ENCODE results near the gene CRYGC.
"Not testable (repeated sequence)": the region's sequence is repeated elsewhere in the genome, so short reads cannot be mapped to it uniquely, and the experiment has no call there.

Gene CRYGC

GRCh38 chr2:208136716-208137094 lies 7.1 kb upstream of the CRYGC start:
- DNase-seq (ENCODE audit: low read depth): no peak

GRCh38 chr2:208135794-208136715 lies 6.4 kb upstream of the CRYGC start:
- no peak for DNase-seq (ENCODE audit: low read depth)

DNA sequence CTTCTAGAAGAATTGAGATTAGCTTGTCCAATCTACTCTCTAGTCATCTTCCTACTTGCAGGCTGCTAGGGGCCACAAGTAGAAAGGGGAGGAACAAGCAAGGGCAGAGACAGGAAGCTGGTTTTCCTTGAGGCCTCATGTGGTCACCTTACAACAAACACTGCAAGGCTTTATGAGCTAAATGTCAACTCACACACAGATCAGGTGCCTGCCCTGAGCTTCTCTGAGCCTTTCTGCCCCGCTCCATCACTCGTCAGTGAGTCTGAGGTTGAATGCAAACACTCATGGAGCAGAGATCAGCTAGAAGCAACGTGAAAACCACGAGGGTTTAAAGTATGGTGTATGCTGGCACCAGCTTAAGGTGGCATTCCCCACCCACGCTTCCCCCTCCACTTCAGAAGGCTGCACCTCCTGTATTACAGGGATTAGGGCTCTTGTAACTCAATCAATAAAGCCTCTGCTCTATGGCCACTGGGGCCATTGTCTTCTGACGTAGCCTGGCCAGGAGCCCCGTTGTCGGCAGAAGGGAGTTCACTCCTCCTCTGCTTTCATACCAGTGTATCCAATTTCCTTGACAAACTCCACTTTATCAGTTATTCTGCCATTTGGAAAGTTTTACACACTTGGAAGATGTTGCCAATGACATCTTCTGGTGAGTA lies 5.4 kb upstream of the CRYGC start:
- DNase-seq (ENCODE audit: low read depth): no peak

GRCh38 chr2:208130712-208131110 lies 1.1 kb upstream of the CRYGC start:
- DNase-seq (ENCODE audit: low read depth): no peak

GRCh38 chr2:208128136-208128535 lies 1.5 kb downstream of the CRYGC start:
- no peak for DNase-seq (ENCODE audit: low read depth)

DNA sequence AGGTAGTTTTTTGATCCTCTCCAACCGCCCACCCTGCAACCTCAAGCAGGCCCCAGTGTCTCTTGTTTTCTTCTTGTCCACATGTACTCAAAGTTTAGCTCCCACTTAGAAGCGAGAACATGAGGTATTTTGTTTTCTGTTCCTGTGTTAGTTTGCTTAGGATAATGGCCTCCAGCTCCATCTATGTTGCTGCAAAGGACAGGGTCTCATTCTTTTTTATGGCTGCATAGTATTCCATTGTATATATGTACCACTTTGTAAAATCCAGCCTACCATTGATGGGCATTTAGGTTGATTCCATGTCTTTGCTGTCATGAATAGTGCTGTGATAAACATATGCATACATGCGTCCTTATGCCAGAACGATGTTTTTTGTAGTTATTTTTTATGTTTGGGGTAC lies 2.5 kb downstream of the CRYGC start:
- DNase-seq (ENCODE audit: low read depth): no peak

- no peak for DNase-seq (ENCODE audit: low read depth)
Observed at GRCh38 chr2:208125251-208125650, 4.4 kb downstream of the CRYGC start.

DNA sequence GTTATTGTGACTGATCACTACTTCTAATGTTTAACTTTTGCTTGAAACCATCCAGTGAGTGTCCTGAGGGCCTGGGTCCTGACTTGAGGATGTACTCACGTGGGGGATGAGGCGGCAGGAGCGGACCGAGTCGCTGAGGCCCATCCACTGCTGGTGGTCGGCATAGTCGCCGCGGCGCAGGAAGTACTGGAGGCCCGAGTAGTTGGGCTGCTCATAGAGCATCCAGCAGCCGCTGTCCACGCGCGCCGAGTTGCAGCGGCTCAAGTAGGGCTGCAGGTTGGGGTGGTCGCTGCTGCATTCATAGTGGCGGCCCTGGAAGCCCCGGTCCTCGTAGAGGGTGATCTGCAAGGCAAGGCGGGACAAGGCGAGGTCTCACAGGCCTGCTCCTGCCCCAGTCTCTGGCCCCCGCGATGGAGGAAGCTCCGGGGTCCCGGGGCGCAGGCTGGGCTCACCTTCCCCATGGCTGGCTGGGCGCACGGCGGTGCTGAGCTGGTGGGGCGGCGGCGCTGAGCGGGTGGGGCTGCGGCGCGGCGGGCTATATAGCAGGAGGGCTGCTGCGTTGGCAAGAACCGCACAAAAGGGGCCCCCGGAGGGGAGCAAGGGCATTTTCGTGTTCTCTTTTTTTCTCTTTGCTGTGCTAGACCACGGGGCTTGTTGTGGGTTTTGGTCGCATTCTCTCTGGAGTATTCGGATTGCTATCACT lies 5.5 kb downstream of the CRYGC start, which contains the start of gene CRYGD:
CRYGD (minus strand) TSS at position 512 of the 703 bp plus-strand sequence; CDS start at position 461, 51 bp downstream.
- DNase-seq (ENCODE audit: low read depth): not testable (repeated sequence)

DNA sequence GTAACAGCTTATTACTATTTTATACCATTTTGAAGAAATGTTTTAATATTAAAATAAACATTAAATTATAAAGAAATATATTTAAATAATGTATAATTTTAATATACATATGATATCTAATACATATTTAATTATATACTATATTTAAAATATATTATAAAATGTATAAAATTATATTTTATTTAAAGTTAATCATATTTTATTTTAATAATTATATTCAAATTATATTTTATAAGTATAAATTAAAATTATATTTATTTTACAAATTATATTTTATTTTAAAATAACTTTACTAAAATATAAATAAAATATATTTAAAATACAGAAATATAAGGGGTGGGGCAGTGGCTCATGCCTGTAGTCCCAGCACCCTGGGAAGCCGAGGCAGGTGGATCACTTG lies 7.4 kb downstream of the CRYGC start:
- DNase-seq (ENCODE audit: low read depth): no peak

DNA sequence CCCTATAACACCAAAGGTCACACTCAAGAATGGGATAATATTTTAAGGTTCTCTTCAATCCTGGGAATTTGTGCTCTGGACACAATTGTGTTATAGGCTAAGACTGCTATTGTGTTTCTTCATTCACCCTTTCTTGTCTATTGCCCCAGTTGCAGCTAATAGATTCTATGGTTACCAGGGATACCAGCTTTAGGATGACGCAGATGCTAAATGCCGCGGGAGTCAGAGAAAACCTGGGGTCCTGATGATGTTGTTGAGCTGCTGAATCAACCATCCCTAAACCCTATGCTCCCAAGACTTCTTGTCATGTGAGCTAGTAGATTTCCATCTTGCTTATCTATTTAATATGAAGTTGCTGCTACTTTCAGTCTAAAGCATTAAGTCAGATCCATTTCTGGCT lies 10.7 kb downstream of the CRYGC start:
- no peak for DNase-seq (ENCODE audit: low read depth)

DNA sequence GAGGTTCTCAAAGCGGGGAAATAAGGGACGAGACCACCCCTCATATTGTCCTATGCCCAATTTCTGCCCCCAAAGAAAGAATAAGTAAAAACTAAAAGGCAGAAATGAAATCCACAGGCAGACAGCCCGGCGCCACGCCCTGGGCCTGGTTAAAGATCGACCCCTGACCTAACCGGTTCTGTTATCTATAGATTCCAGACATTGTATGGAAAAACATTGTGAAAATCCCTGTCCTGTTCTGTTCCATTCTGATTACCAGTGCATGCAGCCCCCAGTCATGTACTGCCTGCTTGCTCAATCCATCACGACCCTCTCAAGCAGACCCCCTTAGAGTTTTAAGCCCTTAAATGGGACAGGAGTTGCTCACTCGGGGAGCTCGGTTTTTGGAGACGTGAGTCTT lies 12.2 kb downstream of the CRYGC start:
- not testable (repeated sequence) for DNase-seq (ENCODE audit: low read depth)

- DNase-seq (ENCODE audit: low read depth): no peak
Observed at GRCh38 chr2:208112969-208113368, 16.7 kb downstream of the CRYGC start.

DNA sequence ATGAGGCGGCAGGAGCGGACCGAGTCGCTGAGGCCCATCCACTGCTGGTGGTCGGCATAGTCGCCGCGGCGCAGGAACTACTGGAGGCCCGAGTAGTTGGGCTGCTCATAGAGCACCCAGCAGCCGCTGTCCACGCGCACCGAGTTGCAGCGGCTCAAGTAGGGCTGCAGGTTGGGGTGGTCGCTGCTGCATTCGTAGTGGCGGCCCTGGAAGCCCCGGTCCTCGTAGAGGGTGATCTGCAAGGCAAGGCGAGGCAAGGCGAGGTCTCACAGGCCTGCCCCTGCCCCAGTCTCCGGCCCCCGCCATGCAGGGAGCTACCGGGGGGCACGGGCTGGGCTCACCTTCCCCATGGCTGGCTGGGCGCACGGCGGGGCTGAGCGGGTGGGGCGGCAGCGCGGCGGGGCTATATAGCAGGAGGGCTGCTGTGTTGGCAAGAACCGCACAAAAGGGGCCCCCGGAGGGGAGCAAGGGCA lies 17.3 kb downstream of the CRYGC start:
- DNase-seq (ENCODE audit: low read depth): not testable (repeated sequence)

DNA sequence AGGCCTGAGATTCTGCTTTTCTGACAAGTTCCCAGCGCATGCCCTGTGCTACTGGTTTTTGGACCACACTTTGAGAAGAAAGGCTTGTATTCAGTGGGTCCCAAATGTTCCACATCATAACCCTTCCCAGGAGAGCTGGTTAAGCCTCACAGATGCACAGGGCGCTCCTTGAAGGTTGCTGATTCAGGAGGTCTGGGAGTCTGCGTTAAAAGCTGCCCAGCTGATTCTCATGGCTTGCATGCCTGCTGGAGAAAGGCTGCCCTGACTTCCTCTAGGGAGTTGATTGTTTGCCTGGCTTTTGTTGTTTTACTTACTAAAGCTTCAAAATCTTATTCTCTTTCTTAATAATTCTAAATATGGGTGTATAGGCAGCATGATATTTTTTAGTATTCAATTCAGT lies 26.0 kb downstream of the CRYGC start:
- DNase-seq (ENCODE audit: low read depth): no peak

GRCh38 chr2:208101716-208102631 lies 27.7 kb downstream of the CRYGC start:
- no peak for DNase-seq (ENCODE audit: low read depth)

DNA sequence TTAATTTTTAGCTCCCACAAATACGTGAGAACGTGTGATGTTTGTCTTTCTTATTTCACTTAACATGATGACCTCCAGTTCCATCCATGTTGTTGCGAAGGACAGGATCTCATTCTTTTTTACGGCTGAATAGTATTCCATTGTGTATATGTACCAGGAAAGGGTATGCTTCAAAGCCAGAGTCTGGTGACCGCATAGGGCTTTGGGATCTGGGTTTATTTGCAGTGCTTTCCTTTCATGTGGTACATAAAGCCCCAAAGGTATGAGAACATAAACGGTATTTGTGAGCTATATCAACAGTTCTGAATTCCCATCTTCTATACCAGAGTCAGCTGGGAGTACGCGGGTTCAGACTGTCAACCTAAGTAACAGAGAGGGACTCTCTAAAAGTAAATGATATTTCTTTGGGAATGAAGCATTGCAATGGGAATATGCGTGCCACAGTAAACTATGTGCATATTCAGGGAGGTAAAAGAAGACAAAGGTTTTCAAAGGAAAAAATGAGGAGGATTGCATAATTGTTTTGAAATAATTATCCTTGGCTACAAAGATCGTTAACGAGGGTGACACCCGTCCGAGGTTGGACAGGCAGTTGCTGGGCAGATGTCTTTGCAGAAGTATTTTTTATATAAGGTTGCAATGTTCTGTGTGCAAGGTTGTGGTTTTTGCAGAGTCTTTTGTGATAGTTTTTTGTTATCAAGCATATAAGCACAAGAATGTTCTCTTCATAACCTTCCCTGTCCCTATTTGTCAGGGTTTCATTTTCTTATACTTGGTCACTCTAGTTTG lies 29.8 kb downstream of the CRYGC start:
- DNase-seq (ENCODE audit: low read depth): no peak

- not testable (repeated sequence) for DNase-seq (ENCODE audit: low read depth)
Observed at GRCh38 chr2:208098701-208099100, 30.9 kb downstream of the CRYGC start.

DNA sequence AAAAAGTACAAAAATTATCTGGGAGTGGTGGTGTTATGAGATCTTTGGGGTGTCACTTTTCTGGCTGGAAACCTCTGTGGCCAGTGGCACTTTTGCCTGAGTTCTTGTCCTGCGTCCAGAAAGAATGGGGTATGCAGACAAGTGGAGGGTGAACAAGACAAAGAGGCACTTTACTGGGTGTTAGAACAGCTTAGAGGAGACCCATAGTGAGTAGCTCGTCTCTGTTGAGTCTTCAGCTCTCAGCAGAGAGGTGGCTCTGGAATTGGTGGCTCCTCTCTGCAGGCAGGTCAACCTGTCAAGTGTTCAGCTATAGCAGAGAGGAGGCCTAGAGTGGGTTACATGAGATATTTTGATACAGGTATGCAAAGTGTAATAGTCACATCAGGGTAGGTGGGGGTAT lies 31.4 kb downstream of the CRYGC start:
- no peak for DNase-seq (ENCODE audit: low read depth)

- no peak for DNase-seq (ENCODE audit: low read depth)
Observed at GRCh38 chr2:208097801-208098200, 31.8 kb downstream of the CRYGC start.

DNA sequence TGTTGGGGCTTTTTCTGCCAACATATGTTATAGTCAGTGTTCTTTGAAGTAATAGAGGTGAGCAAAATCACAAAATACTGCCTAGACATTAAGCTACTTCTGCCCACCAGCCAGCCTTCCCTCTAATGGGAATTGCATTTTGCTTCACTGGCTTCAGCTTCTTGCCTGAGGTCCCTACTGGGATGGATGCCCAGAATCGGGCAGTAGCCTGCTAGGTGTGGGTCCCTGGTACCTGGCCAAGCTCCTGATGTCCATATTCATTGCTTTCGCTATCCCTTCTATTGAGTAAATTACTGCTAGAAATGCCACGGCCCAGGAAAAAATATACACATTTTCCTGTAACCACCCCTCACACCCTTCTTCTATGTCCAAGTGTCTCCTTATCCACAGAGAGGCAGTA lies 32.3 kb downstream of the CRYGC start:
- DNase-seq (ENCODE audit: low read depth): no peak

- no peak for DNase-seq (ENCODE audit: low read depth)
Observed at GRCh38 chr2:208096080-208096479, 33.5 kb downstream of the CRYGC start.
